Vagina (tissue), 2 donors: Measurements from ENCODE around the gene GADD45GIP1.

Experiments
- CTCF ChIP-seq, 3 experiments: fragments of 450-650 bp in 2 of 3; fragments of 200-600 bp in 1 of 3; sonication (generic) in 1 of 3; IDR thresholded peaks; one replicate each; pipeline ENCODE4 v1.5.1; 2017 to 2019; ENCODE audit warnings: antibody characterized with exemption in 3 of 3, mild to moderate bottlenecking in 2 of 3, moderate library complexity in 2 of 3
- POLR2A ChIP-seq, 2 donors: fragments of 450-650 bp; IDR thresholded peaks; one replicate each; pipeline ENCODE4 v1.6.1; 2017; ENCODE audit warnings: antibody characterized with exemption in 2 of 2, mild to moderate bottlenecking in 2 of 2, moderate library complexity in 2 of 2

GRCh38 chr19:12918253-12918652 lies 38.8 kb downstream of the GADD45GIP1 start:
- TF ChIP-seq CTCF (IDR thresholded peaks at IDR 0.05): no peak
- TF ChIP-seq POLR2A (IDR thresholded peaks at IDR 0.05): no peak
